WTC11 (cell line): ENCODE results near the gene GSDMA. TPM values are rescaled to one million over a fixed set of nuclear protein-coding genes. Genes with fewer than 3 reads are reported as not detected.

Experiments
- ATAC-seq: fragments of 200-7000 bp; cut with Tn5 transposase; 2 replicates; pipeline ENCODE4 v1.10.0; 2021; ENCODE audit warnings: mild to moderate bottlenecking, moderate library complexity
- CTCF ChIA-PET: fragments of 300-600 bp; sonication (Branson Sonifier 250); formaldehyde crosslinking; loops from one replicate; lab custom pipeline; 2021; ENCODE audit warnings: antibody characterized with exemption; lab: Charles Lee
- POLR2A ChIA-PET: fragments of 350-600 bp; sonication (Branson Sonifier 250); formaldehyde crosslinking; loops from one replicate; lab custom pipeline; 2021; ENCODE audit warnings: antibody characterized with exemption; lab: Charles Lee
- DNase-seq: peaks from one replicate; pipeline ENCODE4 v3.0.0; 2021; ENCODE audit warnings: low spot score
- H3K27ac Mint-ChIP-seq: 2 replicates; pipeline ENCODE4 v1.8.0; 2021; ENCODE audit warnings: mixed read lengths
- H3K27me3 Mint-ChIP-seq: 2 replicates; pipeline ENCODE4 v1.8.0; 2021; ENCODE audit warnings: low read depth, mild to moderate bottlenecking, moderate library complexity, mixed read lengths
- H3K36me3 Mint-ChIP-seq: 2 replicates; pipeline ENCODE4 v1.8.0; 2021; ENCODE audit warnings: mixed read lengths
- H3K4me1 Mint-ChIP-seq: 2 replicates; pipeline ENCODE4 v1.8.0; 2022; ENCODE audit warnings: mixed read lengths
- H3K4me3 Mint-ChIP-seq: 2 replicates; pipeline ENCODE4 v1.8.0; 2021; ENCODE audit warnings: mild to moderate bottlenecking, moderate library complexity, mixed read lengths
- H3K9me3 Mint-ChIP-seq: 2 replicates; pipeline ENCODE4 v1.8.0; 2021; ENCODE audit warnings: mixed read lengths
- IRF2 ChIP-seq: sonication (generic); formaldehyde crosslinking; IDR thresholded peaks from 2 replicates; pipeline ENCODE4 v1.8.0; 2022; ENCODE audit warnings: low read depth, missing genetic modification reagents, borderline replicate concordance
- NFATC4 ChIP-seq: fragments of 250-450 bp; sonication (Bioruptor Pico); IDR thresholded peaks from 2 replicates; pipeline ENCODE4 v1.9.0; 2021; ENCODE audit warnings: mild to moderate bottlenecking
- NR2C2 ChIP-seq: sonication (generic); formaldehyde crosslinking; IDR thresholded peaks from 2 replicates; pipeline ENCODE4 v1.8.0; 2022; ENCODE audit warnings: mild to moderate bottlenecking, missing genetic modification reagents
- ZNF232 ChIP-seq: sonication (generic); formaldehyde crosslinking; IDR thresholded peaks from 2 replicates; pipeline ENCODE4 v1.8.0; 2022; ENCODE audit warnings: mild to moderate bottlenecking, missing genetic modification reagents
- ZNF423 ChIP-seq: fragments of 250-450 bp; sonication (Bioruptor Pico); IDR thresholded peaks from 2 replicates; pipeline ENCODE4 v2.1.2; 2022; ENCODE audit warnings: mild to moderate bottlenecking, moderate library complexity
- total RNA-seq: library from RNA; stranded (reverse); gene quantifications from 3 replicates; pipeline ENCODE4 v1.2.3, GENCODE V29; 2021
- TF ChIP-seq, protein P1 (sequence below): sonication (generic); formaldehyde crosslinking; conservative IDR thresholded peaks from 2 replicates; pipeline ENCODE4 v1.8.1; 2023; ENCODE audit warnings: mild to moderate bottlenecking, low read depth, missing genetic modification reagents, moderate library complexity
- TF ChIP-seq, protein P2 (sequence below): sonication (generic); formaldehyde crosslinking; conservative IDR thresholded peaks from 2 replicates; pipeline ENCODE4 v1.8.1; 2022; ENCODE audit warnings: mild to moderate bottlenecking, missing genetic modification reagents
- TF ChIP-seq, protein P3 (sequence below): sonication (generic); formaldehyde crosslinking; IDR thresholded peaks from 2 replicates; pipeline ENCODE4 v1.8.1; 2022; ENCODE audit warnings: missing genetic modification reagents, borderline replicate concordance
- TF ChIP-seq, protein P4 (sequence below): fragments of 250-450 bp; sonication (Bioruptor Pico); conservative IDR thresholded peaks from 2 replicates; pipeline ENCODE4 v1.9.0; 2021; ENCODE audit warnings: mild to moderate bottlenecking
- TF ChIP-seq, protein P5 (sequence below): sonication (generic); formaldehyde crosslinking; IDR thresholded peaks from 2 replicates; pipeline ENCODE4 v1.8.0; 2022; ENCODE audit warnings: mild to moderate bottlenecking, missing genetic modification reagents
- TF ChIP-seq, protein P6 (sequence below): sonication (generic); formaldehyde crosslinking; IDR thresholded peaks from 2 replicates; pipeline ENCODE4 v1.8.1; 2023; ENCODE audit warnings: mild to moderate bottlenecking, missing genetic modification reagents, moderate library complexity
- TF ChIP-seq, protein P7 (sequence below): fragments of 250-450 bp; sonication (Bioruptor Pico); IDR thresholded peaks from 2 replicates; pipeline ENCODE4 v2.1.2; 2022; ENCODE audit warnings: mild to moderate bottlenecking, moderate library complexity

The GSDMA gene
- total RNA-seq, 1 experiment from 2014 or later, result not detected

DNA sequence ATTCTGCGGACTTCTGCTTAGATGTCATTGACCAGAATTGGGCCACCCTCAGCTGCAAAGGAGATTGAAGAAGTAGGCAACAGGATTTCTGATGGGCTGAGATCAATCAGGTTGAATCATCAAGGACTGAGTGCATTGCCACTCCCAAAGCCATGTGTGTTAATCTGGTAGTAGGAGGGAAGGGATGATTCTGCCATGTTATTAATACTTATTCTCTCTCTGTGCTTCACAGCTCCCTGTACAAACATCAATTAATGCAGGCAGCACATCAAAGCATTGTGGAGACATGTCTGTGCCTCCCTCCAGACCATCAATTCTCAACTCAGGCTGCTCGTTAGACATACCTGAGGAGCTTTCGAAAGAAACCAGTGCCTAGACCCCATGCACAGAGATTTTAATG lies 23.7 kb upstream of the GSDMA start:
- DNase-seq (no peak), ATAC-seq (no peak)
- Mint-ChIP-seq H3K4me1 (peaks cover 12% of the 10 kb centered on the region), H3K9me3 (no peaks in the 10 kb centered on the region), H3K27me3 (no peaks in the 10 kb centered on the region; the same call in 1 of the 2 replicates), H3K36me3 (no peaks in the 10 kb centered on the region), H3K27ac (no peak overlapping the region), H3K4me3 (no peak overlapping the region)
- ChIA-PET CTCF (interaction anchor here (0.6 to 1.8 kb wide), 3 partner anchors 19 to 35 kb away, joined by 3 to 5 read pairs (median 4); no protein-coding TSS in a partner anchor), POLR2A (no interaction called here)
- no peak for TF ChIP-seq ZNF232 (CRISPR knock-in tag)
- TF ChIP-seq, protein P1, sequence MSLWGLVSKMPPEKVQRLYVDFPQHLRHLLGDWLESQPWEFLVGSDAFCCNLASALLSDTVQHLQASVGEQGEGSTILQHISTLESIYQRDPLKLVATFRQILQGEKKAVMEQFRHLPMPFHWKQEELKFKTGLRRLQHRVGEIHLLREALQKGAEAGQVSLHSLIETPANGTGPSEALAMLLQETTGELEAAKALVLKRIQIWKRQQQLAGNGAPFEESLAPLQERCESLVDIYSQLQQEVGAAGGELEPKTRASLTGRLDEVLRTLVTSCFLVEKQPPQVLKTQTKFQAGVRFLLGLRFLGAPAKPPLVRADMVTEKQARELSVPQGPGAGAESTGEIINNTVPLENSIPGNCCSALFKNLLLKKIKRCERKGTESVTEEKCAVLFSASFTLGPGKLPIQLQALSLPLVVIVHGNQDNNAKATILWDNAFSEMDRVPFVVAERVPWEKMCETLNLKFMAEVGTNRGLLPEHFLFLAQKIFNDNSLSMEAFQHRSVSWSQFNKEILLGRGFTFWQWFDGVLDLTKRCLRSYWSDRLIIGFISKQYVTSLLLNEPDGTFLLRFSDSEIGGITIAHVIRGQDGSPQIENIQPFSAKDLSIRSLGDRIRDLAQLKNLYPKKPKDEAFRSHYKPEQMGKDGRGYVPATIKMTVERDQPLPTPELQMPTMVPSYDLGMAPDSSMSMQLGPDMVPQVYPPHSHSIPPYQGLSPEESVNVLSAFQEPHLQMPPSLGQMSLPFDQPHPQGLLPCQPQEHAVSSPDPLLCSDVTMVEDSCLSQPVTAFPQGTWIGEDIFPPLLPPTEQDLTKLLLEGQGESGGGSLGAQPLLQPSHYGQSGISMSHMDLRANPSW (CRISPR knock-in tag), result no peak

DNA sequence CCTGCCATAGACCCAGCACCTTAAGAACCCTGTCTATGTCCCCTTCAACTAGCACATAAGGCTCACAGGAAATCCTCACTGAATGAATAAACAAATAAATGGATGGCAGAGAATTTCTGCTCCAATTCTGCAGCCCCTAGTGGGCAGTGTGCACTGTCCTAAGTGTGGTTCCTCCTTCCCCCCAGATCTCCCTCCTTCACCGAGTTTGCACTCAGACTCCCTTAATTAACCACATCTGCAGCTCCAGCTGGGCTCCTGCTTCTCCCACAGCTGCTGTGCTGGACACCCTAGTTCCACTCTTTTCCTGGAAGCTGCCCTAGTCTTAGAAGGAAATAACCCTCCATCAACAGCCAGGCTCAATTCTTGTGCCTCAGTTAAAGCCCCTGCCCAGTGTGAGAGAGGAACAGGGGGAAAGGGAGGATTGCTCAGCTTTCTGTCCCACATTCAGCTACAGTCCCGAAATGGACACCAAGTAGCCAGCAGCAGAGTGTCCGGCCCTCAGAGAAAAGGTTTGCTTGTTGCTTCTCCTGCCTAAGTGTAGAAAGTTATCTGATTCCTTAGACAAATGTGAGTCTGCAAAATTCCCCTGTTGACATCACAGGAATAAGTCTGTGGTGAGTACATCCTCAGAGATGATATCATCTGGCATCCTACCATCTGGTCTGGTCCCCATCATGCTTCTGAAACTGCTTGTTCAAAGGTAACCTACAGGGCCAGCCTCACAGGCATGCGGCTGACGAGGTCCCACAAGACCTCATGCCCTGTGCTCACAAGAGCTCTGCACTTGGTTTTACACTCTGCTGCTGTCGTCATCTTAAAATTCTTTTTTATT lies 23.0 kb upstream of the GSDMA start:
- TF ChIP-seq, protein P2, sequence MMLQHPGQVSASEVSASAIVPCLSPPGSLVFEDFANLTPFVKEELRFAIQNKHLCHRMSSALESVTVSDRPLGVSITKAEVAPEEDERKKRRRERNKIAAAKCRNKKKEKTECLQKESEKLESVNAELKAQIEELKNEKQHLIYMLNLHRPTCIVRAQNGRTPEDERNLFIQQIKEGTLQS (CRISPR knock-in tag), result no peak
- TF ChIP-seq, protein P3, sequence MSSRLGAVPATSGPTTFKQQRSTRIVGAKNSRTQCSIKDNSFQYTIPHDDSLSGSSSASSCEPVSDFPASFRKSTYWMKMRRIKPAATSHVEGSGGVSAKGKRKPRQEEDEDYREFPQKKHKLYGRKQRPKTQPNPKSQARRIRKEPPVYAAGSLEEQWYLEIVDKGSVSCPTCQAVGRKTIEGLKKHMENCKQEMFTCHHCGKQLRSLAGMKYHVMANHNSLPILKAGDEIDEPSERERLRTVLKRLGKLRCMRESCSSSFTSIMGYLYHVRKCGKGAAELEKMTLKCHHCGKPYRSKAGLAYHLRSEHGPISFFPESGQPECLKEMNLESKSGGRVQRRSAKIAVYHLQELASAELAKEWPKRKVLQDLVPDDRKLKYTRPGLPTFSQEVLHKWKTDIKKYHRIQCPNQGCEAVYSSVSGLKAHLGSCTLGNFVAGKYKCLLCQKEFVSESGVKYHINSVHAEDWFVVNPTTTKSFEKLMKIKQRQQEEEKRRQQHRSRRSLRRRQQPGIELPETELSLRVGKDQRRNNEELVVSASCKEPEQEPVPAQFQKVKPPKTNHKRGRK (CRISPR knock-in tag), result no peak
- TF ChIP-seq NFATC4, result no peak
- H3K36me3 Mint-ChIP-seq, result no peaks in the 10 kb centered on the region
- POLR2A ChIA-PET, result interaction anchor here (0.6 kb wide), 1 partner anchor 11 kb away, joined by 3 read pairs; no protein-coding TSS in a partner anchor
- H3K4me1 Mint-ChIP-seq, result peaks cover 7% of the 10 kb centered on the region; the same call in 1 of the 2 replicates
- DNase-seq (no peak), ATAC-seq (peak; percentile 68)
- no peaks in the 10 kb centered on the region for H3K9me3 Mint-ChIP-seq
- H3K27me3 Mint-ChIP-seq, result no peaks in the 10 kb centered on the region; the same call in 1 of the 2 replicates
- no peak overlapping the region for H3K27ac Mint-ChIP-seq
- H3K4me3 Mint-ChIP-seq, result no peak overlapping the region
- CTCF ChIA-PET, result interaction anchor here (0.6 to 1.6 kb wide), 4 partner anchors 19 to 34 kb away, joined by 3 to 7 read pairs (median 5); no protein-coding TSS in a partner anchor

DNA sequence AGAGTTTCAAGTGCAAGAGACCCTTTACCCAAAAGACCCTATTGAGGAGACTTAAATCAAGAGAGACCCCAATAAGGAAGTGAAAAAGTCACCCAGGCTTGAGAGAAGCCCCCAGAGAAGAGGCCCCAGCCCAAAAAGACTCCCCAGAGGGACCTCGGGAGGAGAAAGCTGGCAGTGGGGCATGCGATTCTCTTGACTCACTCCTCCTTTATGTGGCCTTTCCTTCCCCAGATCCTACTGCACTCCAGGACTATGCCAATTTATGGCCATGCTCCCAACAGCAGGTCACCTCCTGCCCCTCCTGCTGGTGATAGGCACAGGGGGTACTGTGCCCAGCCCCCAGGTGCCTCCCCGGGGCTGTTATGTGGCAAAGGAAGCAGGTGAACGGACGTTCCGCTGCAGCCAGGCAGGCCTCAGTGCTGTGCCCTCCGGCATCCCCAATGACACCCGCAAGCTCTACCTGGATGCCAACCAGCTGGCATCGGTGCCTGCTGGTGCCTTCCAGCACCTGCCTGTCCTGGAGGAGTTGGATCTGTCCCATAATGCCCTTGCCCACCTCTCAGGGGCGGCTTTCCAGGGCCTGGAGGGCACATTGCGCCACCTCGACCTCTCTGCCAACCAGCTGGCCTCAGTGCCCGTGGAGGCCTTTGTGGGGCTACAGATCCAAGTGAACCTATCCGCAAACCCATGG lies 19.0 kb upstream of the GSDMA start:
- Mint-ChIP-seq H3K9me3 (no peaks in the 10 kb centered on the region), H3K27ac (no peak overlapping the region), H3K4me3 (no peak overlapping the region), H3K27me3 (peaks cover 4% of the 10 kb centered on the region; the same call in 1 of the 2 replicates), H3K4me1 (peaks cover 11% of the 10 kb centered on the region), H3K36me3 (no peaks in the 10 kb centered on the region)
- CTCF ChIA-PET, result no interaction called here
- TF ChIP-seq NR2C2 (CRISPR knock-in tag) (no peak), IRF2 (CRISPR knock-in tag) (no peak), ZNF423 (CRISPR knock-in tag) (no peak)
- TF ChIP-seq, protein P4, sequence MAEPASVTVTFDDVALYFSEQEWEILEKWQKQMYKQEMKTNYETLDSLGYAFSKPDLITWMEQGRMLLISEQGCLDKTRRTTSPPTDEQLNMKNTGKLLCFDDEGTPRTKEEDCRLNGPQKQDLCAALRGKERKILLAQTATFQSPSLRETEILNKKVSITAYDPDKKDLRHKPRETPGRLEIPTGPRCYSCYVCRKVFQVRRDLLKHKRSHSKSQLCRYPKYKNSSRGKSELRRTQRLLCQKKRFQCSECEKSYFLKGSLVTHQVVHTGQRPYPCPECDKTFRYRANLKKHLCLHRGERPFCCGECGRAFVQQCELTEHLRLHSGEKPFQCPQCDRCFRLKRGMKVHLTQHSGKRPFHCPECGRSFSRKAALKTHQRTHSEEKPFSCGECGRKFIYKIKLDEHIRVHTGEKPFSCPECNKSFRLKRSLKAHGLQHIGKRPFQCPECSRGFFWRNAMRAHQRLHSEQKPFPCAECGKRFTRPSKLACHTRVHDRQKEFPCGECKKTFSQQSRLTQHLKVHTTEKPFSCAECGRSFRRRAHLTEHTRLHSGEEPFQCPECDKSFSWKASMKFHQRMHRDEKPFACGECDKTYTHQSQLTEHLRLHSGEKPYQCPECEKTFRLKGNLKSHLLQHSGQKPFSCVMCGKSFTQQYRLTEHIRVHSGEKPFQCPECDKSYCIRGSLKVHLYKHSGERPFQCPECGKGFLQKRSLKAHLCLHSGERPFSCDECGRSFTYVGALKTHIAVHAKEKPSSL (CRISPR knock-in tag), result no peak
- TF ChIP-seq, protein P5, sequence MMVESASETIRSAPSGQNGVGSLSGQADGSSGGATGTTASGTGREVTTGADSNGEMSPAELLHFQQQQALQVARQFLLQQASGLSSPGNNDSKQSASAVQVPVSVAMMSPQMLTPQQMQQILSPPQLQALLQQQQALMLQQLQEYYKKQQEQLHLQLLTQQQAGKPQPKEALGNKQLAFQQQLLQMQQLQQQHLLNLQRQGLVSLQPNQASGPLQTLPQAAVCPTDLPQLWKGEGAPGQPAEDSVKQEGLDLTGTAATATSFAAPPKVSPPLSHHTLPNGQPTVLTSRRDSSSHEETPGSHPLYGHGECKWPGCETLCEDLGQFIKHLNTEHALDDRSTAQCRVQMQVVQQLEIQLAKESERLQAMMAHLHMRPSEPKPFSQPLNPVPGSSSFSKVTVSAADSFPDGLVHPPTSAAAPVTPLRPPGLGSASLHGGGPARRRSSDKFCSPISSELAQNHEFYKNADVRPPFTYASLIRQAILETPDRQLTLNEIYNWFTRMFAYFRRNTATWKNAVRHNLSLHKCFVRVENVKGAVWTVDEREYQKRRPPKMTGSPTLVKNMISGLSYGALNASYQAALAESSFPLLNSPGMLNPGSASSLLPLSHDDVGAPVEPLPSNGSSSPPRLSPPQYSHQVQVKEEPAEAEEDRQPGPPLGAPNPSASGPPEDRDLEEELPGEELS (CRISPR knock-in tag), result no peak
- TF ChIP-seq, protein P6, sequence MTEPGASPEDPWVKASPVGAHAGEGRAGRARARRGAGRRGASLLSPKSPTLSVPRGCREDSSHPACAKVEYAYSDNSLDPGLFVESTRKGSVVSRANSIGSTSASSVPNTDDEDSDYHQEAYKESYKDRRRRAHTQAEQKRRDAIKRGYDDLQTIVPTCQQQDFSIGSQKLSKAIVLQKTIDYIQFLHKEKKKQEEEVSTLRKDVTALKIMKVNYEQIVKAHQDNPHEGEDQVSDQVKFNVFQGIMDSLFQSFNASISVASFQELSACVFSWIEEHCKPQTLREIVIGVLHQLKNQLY (CRISPR knock-in tag), result no peak
- TF ChIP-seq, protein P3 (CRISPR knock-in tag), result no peak
- TF ChIP-seq, protein P7, sequence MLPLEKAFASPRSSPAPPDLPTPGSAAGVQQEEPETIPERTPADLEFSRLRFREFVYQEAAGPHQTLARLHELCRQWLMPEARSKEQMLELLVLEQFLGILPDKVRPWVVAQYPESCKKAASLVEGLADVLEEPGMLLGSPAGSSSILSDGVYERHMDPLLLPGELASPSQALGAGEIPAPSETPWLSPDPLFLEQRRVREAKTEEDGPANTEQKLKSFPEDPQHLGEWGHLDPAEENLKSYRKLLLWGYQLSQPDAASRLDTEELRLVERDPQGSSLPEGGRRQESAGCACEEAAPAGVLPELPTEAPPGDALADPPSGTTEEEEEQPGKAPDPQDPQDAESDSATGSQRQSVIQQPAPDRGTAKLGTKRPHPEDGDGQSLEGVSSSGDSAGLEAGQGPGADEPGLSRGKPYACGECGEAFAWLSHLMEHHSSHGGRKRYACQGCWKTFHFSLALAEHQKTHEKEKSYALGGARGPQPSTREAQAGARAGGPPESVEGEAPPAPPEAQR (CRISPR knock-in tag), result no peak
- no peak for DNase-seq
- POLR2A ChIA-PET, result no interaction called here
- ATAC-seq, result no peak
